ENCODE results near the gene PRPF38B.

DNA sequence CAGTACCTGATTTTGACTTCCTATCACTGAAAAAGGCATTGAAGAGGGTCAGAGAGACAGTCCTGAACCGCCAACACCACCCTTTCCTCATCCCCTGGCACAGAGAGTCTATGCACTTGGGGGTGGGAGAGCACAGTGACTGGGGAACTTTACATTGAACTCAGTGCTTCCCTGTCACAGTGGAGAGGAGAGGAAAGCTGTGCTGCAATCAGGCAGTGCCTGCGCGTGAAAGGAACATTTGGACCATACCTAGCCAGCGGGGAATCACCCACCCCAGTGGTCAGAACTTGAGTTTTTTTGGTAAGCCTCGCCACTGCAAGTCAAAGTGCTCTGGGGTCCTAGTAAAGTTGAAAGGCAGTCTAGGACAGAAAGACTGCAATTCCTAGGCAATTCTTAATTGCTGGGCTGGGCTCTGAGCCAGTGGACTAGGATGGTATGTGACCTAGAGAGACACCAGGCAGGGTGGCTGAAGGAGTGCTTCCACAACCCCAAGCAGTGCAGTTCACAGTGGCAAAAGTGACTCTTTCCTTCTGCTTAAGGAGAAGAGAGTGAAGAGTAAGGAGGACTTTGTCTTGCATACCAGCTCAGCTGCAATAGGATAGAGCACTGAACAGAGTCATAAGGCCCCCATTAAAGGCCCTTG is 21.9 kb upstream of the PRPF38B start:
- no peak for TF ChIP-seq GABPA (IDR thresholded peaks at IDR 0.05; ENCODE audit: low read depth)
- TF ChIP-seq, protein P1, sequence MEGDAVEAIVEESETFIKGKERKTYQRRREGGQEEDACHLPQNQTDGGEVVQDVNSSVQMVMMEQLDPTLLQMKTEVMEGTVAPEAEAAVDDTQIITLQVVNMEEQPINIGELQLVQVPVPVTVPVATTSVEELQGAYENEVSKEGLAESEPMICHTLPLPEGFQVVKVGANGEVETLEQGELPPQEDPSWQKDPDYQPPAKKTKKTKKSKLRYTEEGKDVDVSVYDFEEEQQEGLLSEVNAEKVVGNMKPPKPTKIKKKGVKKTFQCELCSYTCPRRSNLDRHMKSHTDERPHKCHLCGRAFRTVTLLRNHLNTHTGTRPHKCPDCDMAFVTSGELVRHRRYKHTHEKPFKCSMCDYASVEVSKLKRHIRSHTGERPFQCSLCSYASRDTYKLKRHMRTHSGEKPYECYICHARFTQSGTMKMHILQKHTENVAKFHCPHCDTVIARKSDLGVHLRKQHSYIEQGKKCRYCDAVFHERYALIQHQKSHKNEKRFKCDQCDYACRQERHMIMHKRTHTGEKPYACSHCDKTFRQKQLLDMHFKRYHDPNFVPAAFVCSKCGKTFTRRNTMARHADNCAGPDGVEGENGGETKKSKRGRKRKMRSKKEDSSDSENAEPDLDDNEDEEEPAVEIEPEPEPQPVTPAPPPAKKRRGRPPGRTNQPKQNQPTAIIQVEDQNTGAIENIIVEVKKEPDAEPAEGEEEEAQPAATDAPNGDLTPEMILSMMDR (IDR thresholded peaks at IDR 0.05 in 2 of 3, conservative IDR thresholded peaks at IDR 0.05 in 1 of 3; ENCODE audit: control insufficient read depth in 2 of 3, extremely low read depth in 1 of 3, insufficient read depth in 1 of 3, low read depth in 3 of 3, low read length in 3 of 3), result no peak
- TF ChIP-seq, protein P2, sequence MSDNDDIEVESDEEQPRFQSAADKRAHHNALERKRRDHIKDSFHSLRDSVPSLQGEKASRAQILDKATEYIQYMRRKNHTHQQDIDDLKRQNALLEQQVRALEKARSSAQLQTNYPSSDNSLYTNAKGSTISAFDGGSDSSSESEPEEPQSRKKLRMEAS (IDR thresholded peaks at IDR 0.05; ENCODE audit: low read depth, low read length), result no peak
- TF ChIP-seq POLR2A (IDR thresholded peaks at IDR 0.05; ENCODE audit: low read depth, low read length), result no peak
- TF ChIP-seq, protein P3, sequence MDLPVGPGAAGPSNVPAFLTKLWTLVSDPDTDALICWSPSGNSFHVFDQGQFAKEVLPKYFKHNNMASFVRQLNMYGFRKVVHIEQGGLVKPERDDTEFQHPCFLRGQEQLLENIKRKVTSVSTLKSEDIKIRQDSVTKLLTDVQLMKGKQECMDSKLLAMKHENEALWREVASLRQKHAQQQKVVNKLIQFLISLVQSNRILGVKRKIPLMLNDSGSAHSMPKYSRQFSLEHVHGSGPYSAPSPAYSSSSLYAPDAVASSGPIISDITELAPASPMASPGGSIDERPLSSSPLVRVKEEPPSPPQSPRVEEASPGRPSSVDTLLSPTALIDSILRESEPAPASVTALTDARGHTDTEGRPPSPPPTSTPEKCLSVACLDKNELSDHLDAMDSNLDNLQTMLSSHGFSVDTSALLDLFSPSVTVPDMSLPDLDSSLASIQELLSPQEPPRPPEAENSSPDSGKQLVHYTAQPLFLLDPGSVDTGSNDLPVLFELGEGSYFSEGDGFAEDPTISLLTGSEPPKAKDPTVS (IDR thresholded peaks at IDR 0.05; ENCODE audit: low read depth, low read length), result no peak
- TF ChIP-seq YY1 (IDR thresholded peaks at IDR 0.05; ENCODE audit: low read depth, low read length), result no peak
- TF ChIP-seq POLR2AphosphoS2 (IDR thresholded peaks at IDR 0.05; ENCODE audit: low read depth, low read length), result no peak
